Measurements from ENCODE around the gene FCF1. TPM values are rescaled to one million over a fixed set of nuclear protein-coding genes. Genes with fewer than 3 reads are reported as not detected.

Gene FCF1
- total and polyA plus RNA-seq, 2 of the 4 experiments (the other 2 are of a cell fraction), result 37.1 to 45.5 TPM

- Histone ChIP-seq H4K20me1 (ENCODE audit: insufficient read depth, low read length) (peaks cover 28% of the 10 kb centered on the region; the same call in 1 of the 2 replicates), H2BK20ac (ENCODE audit: low read depth, low read length) (no peak overlapping the region), H3K9me3 (ENCODE audit: control insufficient read depth, insufficient read depth, low read length) (no peaks in the 10 kb centered on the region), H3K4me1 (ENCODE audit: control insufficient read depth, insufficient read depth, low read length) (peaks cover 13% of the 10 kb centered on the region), H3K9ac (ENCODE audit: low read depth, low read length) (no peak overlapping the region), H3K4me2 (ENCODE audit: low read depth, low read length) (no peak overlapping the region), H2AK9ac (replicated peaks; ENCODE audit: low read depth, low read length, poor library complexity) (no peak overlapping the region), H3K4me3 (ENCODE audit: insufficient read depth, low read depth, low read length) (no peak overlapping the region), H4K5ac (ENCODE audit: low read depth, low read length) (no peak overlapping the region), H3K27ac (ENCODE audit: insufficient read depth, low read length) (no peak overlapping the region), H3K9me1 (ENCODE audit: insufficient read depth, low read length) (peaks cover 28% of the 10 kb centered on the region), H3K14ac (replicated peaks; ENCODE audit: low read depth, low read length) (no peak overlapping the region), H3K27me3 (ENCODE audit: control insufficient read depth, insufficient read depth, low read length) (no peaks in the 10 kb centered on the region), H3K4ac (ENCODE audit: low read depth, low read length) (no peak overlapping the region), H3K79me1 (ENCODE audit: low read depth in 1 of 2, low read length in 2 of 2) (peaks cover 49 to 79% of the 10 kb centered on the region in 2 experiments), H2AK5ac (ENCODE audit: low read depth, low read length) (no peak overlapping the region), H2AFZ (replicated peaks; ENCODE audit: low read length, poor library complexity) (no peak overlapping the region), H2BK120ac (ENCODE audit: low read depth, low read length) (no peak overlapping the region), H3K23ac (ENCODE audit: low read depth, low read length) (no peak overlapping the region), H3K56ac (ENCODE audit: extremely low read depth, insufficient read depth, low read length) (no peak overlapping the region), H3K18ac (ENCODE audit: low read depth, low read length) (no peak overlapping the region), H4K91ac (ENCODE audit: insufficient read depth, low read depth, low read length) (no peak overlapping the region), H4K8ac (ENCODE audit: low read depth in 2 of 2, low read length in 2 of 2) (no peak overlapping the region), H3K36me3 (ENCODE audit: control insufficient read depth, insufficient read depth, low read length) (peaks cover 5% of the 10 kb centered on the region), H2BK15ac (ENCODE audit: low read depth, low read length) (no peak overlapping the region), H2BK5ac (ENCODE audit: low read depth, low read length, poor library complexity, severe bottlenecking) (no peak overlapping the region)
- dilution Hi-C loops (cut with HindIII; ENCODE audit: low sequenced_read_pairs, unreplicated experiment) (no loop called here), in situ Hi-C loops (cut with MboI; ENCODE audit: low sequenced_read_pairs) (no loop called here), intact Hi-C loops (cut with micrococcal nuclease) (no loop called here)
- ChIA-PET POLR2A (ENCODE audit: unreplicated experiment) (no interaction called here), CTCF (no interaction called here)
- BruUV-seq (replicated peaks), result no TSS peak
- DNase-seq, result no peak
- no peak for ATAC-seq (ENCODE audit: low read depth)
- TF ChIP-seq SMC3 (IDR thresholded peaks at IDR 0.05; ENCODE audit: low read depth, low read length) (no peak), MAZ (IDR thresholded peaks at IDR 0.05; ENCODE audit: borderline replicate concordance, low read depth, low read length) (no peak), RAD21 (IDR thresholded peaks at IDR 0.05; ENCODE audit: low read length) (no peak), CEBPB (IDR thresholded peaks at IDR 0.05; ENCODE audit: low read depth, low read length) (no peak), CHD1 (IDR thresholded peaks at IDR 0.05; ENCODE audit: low read depth, low read length) (no peak), FOS (IDR thresholded peaks at IDR 0.05; ENCODE audit: low read depth, low read length) (no peak), USF2 (IDR thresholded peaks at IDR 0.05; ENCODE audit: low read depth, low read length) (no peak), MXI1 (IDR thresholded peaks at IDR 0.05; ENCODE audit: borderline replicate concordance, low read depth, low read length) (no peak), BHLHE40 (IDR thresholded peaks at IDR 0.05; ENCODE audit: low read depth, low read length) (no peak), RFX5 (IDR thresholded peaks at IDR 0.05; ENCODE audit: low read depth, low read length) (no peak), CTCF (conservative IDR thresholded peaks at IDR 0.05; ENCODE audit: low read depth, low read length) (no peak)
- 100% methylated on average over 2 of the region's 4 CpGs; no CpG with 5 or more reads in 1 of the 2 experiments for WGBS, 2 experiments (ENCODE audit: extremely low coverage in 2 of 2, insufficient read length in 1 of 2)
These were observed 17.5 kb upstream of the FCF1 start for GRCh38 chr14:74695406-74695805.
